GM12892 (cell line): ENCODE data around the gene ANKS1B.

ENCODE experiments used
- POLR2A ChIP-seq: IDR thresholded peaks from 2 replicates; pipeline ENCODE4 v1.6.1; 2011; ENCODE audit warnings: low read depth, low read length, control low read depth
- POLR2AphosphoS5 ChIP-seq: IDR thresholded peaks from 2 replicates; pipeline ENCODE4 v1.6.1; 2011; ENCODE audit warnings: low read depth, low read length, control low read depth
- TAF1 ChIP-seq: IDR thresholded peaks from 2 replicates; pipeline ENCODE4 v1.6.1; 2011; ENCODE audit warnings: low read depth, mild to moderate bottlenecking, control low read depth, low read length, borderline replicate concordance

DNA sequence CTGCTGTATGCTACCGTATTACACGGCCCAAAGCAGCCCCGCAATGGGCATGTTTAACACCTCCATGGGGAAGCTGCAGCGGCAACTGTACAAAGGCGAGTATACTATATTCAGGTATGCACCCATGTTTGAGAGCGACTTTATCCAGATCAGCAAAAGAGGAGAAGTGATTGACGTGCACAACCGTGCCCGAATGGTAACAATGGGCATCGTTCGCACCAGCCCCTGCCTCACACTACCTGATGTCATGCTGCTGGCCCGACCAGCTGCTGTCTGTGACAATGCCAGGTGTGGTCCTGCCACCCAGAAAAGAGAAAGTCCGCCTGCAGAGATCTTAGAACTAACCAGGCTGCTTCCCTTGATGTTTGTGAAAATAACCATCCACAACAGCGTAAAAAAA, 336.6 kb downstream of the ANKS1B start:
- TF ChIP-seq POLR2A (no peak), POLR2AphosphoS5 (no peak), TAF1 (no peak)
